ENCODE measurements around the gene LHX6.

The LHX6 gene

GRCh38 chr9:122258886-122259415 lies 30.2 kb upstream of the LHX6 start:
- TF ChIP-seq, protein P1, sequence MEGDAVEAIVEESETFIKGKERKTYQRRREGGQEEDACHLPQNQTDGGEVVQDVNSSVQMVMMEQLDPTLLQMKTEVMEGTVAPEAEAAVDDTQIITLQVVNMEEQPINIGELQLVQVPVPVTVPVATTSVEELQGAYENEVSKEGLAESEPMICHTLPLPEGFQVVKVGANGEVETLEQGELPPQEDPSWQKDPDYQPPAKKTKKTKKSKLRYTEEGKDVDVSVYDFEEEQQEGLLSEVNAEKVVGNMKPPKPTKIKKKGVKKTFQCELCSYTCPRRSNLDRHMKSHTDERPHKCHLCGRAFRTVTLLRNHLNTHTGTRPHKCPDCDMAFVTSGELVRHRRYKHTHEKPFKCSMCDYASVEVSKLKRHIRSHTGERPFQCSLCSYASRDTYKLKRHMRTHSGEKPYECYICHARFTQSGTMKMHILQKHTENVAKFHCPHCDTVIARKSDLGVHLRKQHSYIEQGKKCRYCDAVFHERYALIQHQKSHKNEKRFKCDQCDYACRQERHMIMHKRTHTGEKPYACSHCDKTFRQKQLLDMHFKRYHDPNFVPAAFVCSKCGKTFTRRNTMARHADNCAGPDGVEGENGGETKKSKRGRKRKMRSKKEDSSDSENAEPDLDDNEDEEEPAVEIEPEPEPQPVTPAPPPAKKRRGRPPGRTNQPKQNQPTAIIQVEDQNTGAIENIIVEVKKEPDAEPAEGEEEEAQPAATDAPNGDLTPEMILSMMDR (IDR thresholded peaks at IDR 0.05; ENCODE audit: low read depth, low read length): no peak
- Histone ChIP-seq H3K27ac (no peak overlapping the region), H3K27me3 (ENCODE audit: insufficient read depth, low read depth, severe bottlenecking) (no peaks in the 10 kb centered on the region), H3K36me3 (peaks cover 54% of the 10 kb centered on the region), H3K4me3 (ENCODE audit: low read depth, low read length) (no peak overlapping the region), H3K9me3 (ENCODE audit: severe bottlenecking) (no peaks in the 10 kb centered on the region)
- DNase-seq: no peak

- DNase-seq: no peak
- no peak overlapping the region for H3K4me3 ChIP-seq (ENCODE audit: low read depth, low read length)
- H3K36me3 ChIP-seq: peaks cover 41% of the 10 kb centered on the region
- TF ChIP-seq, protein P1 (IDR thresholded peaks at IDR 0.05; ENCODE audit: low read depth, low read length): no peak
- H3K9me3 ChIP-seq (ENCODE audit: severe bottlenecking): no peaks in the 10 kb centered on the region
- no peaks in the 10 kb centered on the region for H3K27me3 ChIP-seq (ENCODE audit: insufficient read depth, low read depth, severe bottlenecking)
- H3K27ac ChIP-seq: no peak overlapping the region
These were observed 27.4 kb upstream of the LHX6 start for GRCh38 chr9:122256206-122256605.

DNA sequence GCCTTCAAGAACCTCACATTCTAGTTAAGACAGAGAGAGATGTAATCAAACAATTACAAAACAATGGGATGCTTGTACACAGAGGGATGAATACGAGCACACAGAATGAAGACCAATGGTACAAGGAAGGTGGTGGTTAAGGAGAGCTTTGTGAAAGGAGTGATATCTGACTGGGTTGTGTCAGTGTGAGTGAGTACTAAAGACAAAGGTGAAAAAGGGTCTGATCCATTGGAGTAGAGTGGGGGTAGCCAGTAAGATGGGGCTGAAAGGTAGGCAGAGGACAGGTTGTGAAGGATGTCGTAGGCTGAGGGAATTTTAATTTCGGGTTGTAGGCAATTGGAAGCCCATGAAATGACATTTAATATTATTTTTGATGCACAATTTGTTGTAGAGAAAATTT lies 26.0 kb upstream of the LHX6 start:
- H3K27me3 ChIP-seq (ENCODE audit: insufficient read depth, low read depth, severe bottlenecking): no peaks in the 10 kb centered on the region
- H3K27ac ChIP-seq: no peak overlapping the region
- peaks cover 31% of the 10 kb centered on the region for H3K36me3 ChIP-seq
- H3K9me3 ChIP-seq (ENCODE audit: severe bottlenecking): no peaks in the 10 kb centered on the region
- no peak for DNase-seq
- TF ChIP-seq, protein P1 (IDR thresholded peaks at IDR 0.05; ENCODE audit: low read depth, low read length): no peak
- no peak overlapping the region for H3K4me3 ChIP-seq (ENCODE audit: low read depth, low read length)

GRCh38 chr9:122252796-122253195 lies 24.0 kb upstream of the LHX6 start:
- Histone ChIP-seq H3K9me3 (ENCODE audit: severe bottlenecking) (no peaks in the 10 kb centered on the region), H3K27me3 (ENCODE audit: insufficient read depth, low read depth, severe bottlenecking) (no peaks in the 10 kb centered on the region), H3K4me3 (ENCODE audit: low read depth, low read length) (no peak overlapping the region), H3K27ac (no peak overlapping the region), H3K36me3 (peaks cover 22% of the 10 kb centered on the region)
- TF ChIP-seq, protein P1 (IDR thresholded peaks at IDR 0.05; ENCODE audit: low read depth, low read length): no peak
- DNase-seq: no peak

- TF ChIP-seq, protein P1 (IDR thresholded peaks at IDR 0.05; ENCODE audit: low read depth, low read length): no peak
- H3K4me3 ChIP-seq (ENCODE audit: low read depth, low read length): no peak overlapping the region
These were observed 22.6 kb upstream of the LHX6 start for GRCh38 chr9:122251351-122251750.

GRCh38 chr9:122248448-122248865 lies 19.7 kb upstream of the LHX6 start:
- TF ChIP-seq, protein P1 (IDR thresholded peaks at IDR 0.05; ENCODE audit: low read depth, low read length): no peak
- H3K27ac ChIP-seq: no peak overlapping the region
- H3K9me3 ChIP-seq (ENCODE audit: severe bottlenecking): no peaks in the 10 kb centered on the region
- H3K27me3 ChIP-seq (ENCODE audit: insufficient read depth, low read depth, severe bottlenecking): no peaks in the 10 kb centered on the region
- no peak for DNase-seq
- no peak overlapping the region for H3K4me3 ChIP-seq (ENCODE audit: low read depth, low read length)
- peaks cover 45% of the 10 kb centered on the region for H3K36me3 ChIP-seq

More at GRCh38 chr9:122251351-122251750, 22.6 kb upstream of the LHX6 start:
- peaks cover 30% of the 10 kb centered on the region for H3K36me3 ChIP-seq
- H3K9me3 ChIP-seq (ENCODE audit: severe bottlenecking): no peaks in the 10 kb centered on the region
- no peak for DNase-seq
- no peaks in the 10 kb centered on the region for H3K27me3 ChIP-seq (ENCODE audit: insufficient read depth, low read depth, severe bottlenecking)
- no peak overlapping the region for H3K27ac ChIP-seq
